ENCODE measurements around the gene ARID1A. TPM values are rescaled to one million over a fixed set of nuclear protein-coding genes. Genes with fewer than 3 reads are reported as not detected.

The ARID1A gene
- total RNA-seq, 4 donors from 2014 or later, result 43.4 to 72.0 (median 53.1) TPM

DNA sequence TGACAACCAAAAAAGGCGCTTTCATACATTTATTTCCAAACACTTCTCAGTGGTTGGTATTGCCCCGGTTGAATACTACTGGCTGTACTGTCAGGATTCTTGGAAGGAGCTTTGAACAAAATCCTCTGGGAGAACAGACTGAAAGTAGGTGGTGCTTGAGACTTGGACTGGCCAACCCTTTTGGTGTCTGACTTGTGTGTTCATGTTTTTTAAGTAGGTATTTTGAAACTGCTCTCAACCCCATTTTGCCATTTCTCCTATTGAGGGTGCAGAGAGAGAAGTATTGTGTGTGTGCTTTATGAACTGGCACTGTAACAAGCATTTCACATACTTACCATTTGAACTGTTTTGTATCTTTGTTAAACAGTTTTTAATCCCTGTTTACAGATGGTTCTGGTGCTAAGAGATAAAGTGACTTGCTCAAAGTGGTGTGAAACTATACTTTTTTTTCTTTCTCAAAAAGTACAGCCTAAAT lies 21.2 kb downstream of the ARID1A start:
- Histone ChIP-seq H3K4me1 (peaks cover 35 to 98% (median 68%) of the 10 kb centered on the region in 4 donors), H3K36me3 (no peaks in the 10 kb centered on the region), H3K27ac (peak overlapping the region in 1 of 4 donors; percentile 7), H3K9me3 (no peaks in the 10 kb centered on the region), H3K4me3 (no peak overlapping the region), H3K27me3 (no peaks in the 10 kb centered on the region)
- TF ChIP-seq EP300 (IDR thresholded peaks at IDR 0.05; ENCODE audit: low read depth), result no peak
- TF ChIP-seq, protein P1, sequence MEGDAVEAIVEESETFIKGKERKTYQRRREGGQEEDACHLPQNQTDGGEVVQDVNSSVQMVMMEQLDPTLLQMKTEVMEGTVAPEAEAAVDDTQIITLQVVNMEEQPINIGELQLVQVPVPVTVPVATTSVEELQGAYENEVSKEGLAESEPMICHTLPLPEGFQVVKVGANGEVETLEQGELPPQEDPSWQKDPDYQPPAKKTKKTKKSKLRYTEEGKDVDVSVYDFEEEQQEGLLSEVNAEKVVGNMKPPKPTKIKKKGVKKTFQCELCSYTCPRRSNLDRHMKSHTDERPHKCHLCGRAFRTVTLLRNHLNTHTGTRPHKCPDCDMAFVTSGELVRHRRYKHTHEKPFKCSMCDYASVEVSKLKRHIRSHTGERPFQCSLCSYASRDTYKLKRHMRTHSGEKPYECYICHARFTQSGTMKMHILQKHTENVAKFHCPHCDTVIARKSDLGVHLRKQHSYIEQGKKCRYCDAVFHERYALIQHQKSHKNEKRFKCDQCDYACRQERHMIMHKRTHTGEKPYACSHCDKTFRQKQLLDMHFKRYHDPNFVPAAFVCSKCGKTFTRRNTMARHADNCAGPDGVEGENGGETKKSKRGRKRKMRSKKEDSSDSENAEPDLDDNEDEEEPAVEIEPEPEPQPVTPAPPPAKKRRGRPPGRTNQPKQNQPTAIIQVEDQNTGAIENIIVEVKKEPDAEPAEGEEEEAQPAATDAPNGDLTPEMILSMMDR (IDR thresholded peaks at IDR 0.05), result no peak
- no peak for TF ChIP-seq POLR2AphosphoS5 (IDR thresholded peaks at IDR 0.05)
- no peak for TF ChIP-seq POLR2A (IDR thresholded peaks at IDR 0.05)
- in situ Hi-C loops (cut with MboI; ENCODE audit: low pct_ligation_motif_present in 1 of 4, low pct_unique_long_range_greater_than_20kb in 1 of 4, low sequenced_read_pairs in 3 of 4) (no loop called here), intact Hi-C loops (cut with DNase I; ENCODE audit: low total_unique reads) (no loop called here)
- no peak for DNase-seq
- WGBS, 2 donors (ENCODE audit: low coverage in 1 of 2), result 32 to 41% methylated on average over 2 of the region's 2 CpGs

GRCh38 chr1:26719205-26719604 lies 23.4 kb downstream of the ARID1A start:
- H3K27me3 ChIP-seq, result no peaks in the 10 kb centered on the region
- H3K36me3 ChIP-seq, result no peaks in the 10 kb centered on the region
- WGBS, 2 donors (ENCODE audit: low coverage in 1 of 2), result 51 to 59% methylated on average over 2 to 3 of the region's 3 CpGs
- DNase-seq, result no peak
- peaks cover 46 to 98% (median 73%) of the 10 kb centered on the region in 4 donors for H3K4me1 ChIP-seq
- no peak overlapping the region for H3K4me3 ChIP-seq
- TF ChIP-seq POLR2AphosphoS5 (IDR thresholded peaks at IDR 0.05), result no peak
- TF ChIP-seq, protein P1 (IDR thresholded peaks at IDR 0.05), result no peak
- TF ChIP-seq POLR2A (IDR thresholded peaks at IDR 0.05), result no peak
- no peak for TF ChIP-seq EP300 (IDR thresholded peaks at IDR 0.05; ENCODE audit: low read depth)
- in situ Hi-C loops (cut with MboI; ENCODE audit: low pct_ligation_motif_present in 1 of 4, low pct_unique_long_range_greater_than_20kb in 1 of 4, low sequenced_read_pairs in 3 of 4), result no loop called here
- H3K9me3 ChIP-seq, result no peaks in the 10 kb centered on the region
- peak overlapping the region in 1 of 4 donors; percentile 9 for H3K27ac ChIP-seq
- intact Hi-C loops (cut with DNase I; ENCODE audit: low total_unique reads), result no loop called here

DNA sequence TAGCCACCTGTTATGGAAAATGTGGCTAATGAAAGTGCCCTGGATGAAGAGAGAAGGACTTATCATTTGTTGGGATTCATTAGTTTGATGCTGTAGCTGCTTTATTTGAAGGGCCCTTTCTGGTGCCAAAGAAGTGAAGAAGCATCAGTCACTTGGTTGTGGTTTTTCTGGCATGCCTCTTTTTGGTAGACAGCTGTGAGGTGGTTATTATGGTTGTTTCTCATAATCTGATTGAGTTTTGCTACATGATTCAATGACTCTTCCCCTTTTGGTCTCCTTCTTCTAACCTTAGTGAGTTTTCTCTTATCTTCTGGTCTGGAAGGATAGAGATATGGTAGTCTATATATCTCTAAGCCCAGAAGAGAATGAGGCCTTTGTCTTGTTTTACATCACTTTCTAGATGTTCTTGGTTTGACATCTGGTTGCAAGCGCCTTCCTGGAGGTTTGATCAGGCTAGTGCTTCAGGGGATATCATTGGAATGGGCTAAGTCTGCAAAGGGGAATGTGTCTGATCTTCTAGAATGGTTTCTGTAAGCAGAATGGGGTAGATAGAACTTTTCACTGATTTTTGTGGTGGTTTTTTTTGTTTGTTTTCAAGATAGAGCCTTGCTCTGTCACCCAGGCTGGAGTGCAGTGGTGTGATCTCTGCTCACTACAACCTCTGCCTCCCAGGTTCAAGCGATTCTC lies 26.0 kb downstream of the ARID1A start:
- TF ChIP-seq, protein P1 (IDR thresholded peaks at IDR 0.05), result no peak
- TF ChIP-seq POLR2A (IDR thresholded peaks at IDR 0.05), result no peak
- TF ChIP-seq EP300 (IDR thresholded peaks at IDR 0.05; ENCODE audit: low read depth), result no peak
- TF ChIP-seq POLR2AphosphoS5 (IDR thresholded peaks at IDR 0.05), result no peak
- no peaks in the 10 kb centered on the region for H3K9me3 ChIP-seq
- DNase-seq, result no peak
- no peak overlapping the region for H3K4me3 ChIP-seq
- intact Hi-C loops (cut with DNase I; ENCODE audit: low total_unique reads) (loop anchor here (10.0 kb wide), 1 partner anchor 143 kb away; the partner anchor contains the start of gene SFN), in situ Hi-C loops (cut with MboI; ENCODE audit: low pct_ligation_motif_present in 1 of 4, low pct_unique_long_range_greater_than_20kb in 1 of 4, low sequenced_read_pairs in 3 of 4) (no loop called here)
- H3K27ac ChIP-seq, result peak overlapping the region in 1 of 4 donors; percentile 70
- H3K27me3 ChIP-seq, result no peaks in the 10 kb centered on the region
- peaks cover 48 to 98% (median 71%) of the 10 kb centered on the region in 4 donors for H3K4me1 ChIP-seq
- 100% methylated on average over 2 of the region's 2 CpGs; no CpG with 5 or more reads in 1 of the 2 donors for WGBS, 2 donors (ENCODE audit: low coverage in 1 of 2)
- no peaks in the 10 kb centered on the region for H3K36me3 ChIP-seq

DNA sequence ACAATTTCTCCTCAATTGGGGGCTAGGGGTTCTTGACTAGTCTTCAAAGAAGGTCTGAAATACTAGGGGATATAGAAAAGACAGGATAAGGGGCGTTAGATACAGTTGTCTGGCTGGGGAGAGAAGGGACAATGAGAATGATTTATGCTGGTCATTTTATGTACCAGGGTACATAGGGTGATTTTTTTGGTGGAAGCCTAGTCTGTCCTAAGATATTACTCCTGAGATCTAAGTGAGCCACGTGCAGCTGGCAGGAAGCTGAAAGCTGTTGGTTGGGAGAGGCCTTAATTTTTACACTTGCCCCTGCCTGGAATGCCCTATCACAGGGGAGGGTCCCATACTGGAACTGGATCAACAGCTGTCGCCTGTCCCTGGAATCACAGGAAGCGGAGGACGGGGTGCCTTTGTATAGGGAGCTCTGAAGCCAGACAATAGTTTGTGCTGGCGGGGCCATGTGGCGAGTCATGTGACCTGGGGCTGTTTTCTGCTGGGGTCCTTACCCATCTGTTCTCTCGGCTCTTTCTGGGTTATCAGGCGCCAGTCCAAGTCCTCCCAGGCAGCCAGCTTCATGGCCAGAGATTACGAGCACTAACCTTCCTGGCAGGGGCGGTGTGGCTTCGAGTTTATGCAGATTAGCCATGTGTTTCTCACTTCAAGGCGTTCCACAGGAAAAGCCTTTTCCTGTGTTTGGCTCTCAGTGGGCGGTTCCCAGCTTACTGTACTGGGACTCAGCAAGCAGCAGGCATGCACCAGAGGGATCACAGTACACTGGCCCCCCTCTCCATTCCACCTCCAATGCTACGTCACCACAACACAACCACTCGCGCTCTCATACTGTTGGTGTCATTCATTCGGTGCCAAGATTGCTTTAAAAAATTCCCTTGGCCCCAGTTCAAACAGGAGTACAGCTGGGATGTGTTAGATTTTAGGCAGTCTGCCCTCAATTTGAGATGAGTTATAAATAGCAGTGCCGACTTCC lies 27.5 kb downstream of the ARID1A start:
- in situ Hi-C loops (cut with MboI; ENCODE audit: low pct_ligation_motif_present in 1 of 4, low pct_unique_long_range_greater_than_20kb in 1 of 4, low sequenced_read_pairs in 3 of 4) (no loop called here), intact Hi-C loops (cut with DNase I; ENCODE audit: low total_unique reads) (loop anchor here (10.0 kb wide), 1 partner anchor 141 kb away; the partner anchor contains the start of gene SFN)
- H3K27me3 ChIP-seq, result no peaks in the 10 kb centered on the region
- H3K4me1 ChIP-seq, result peaks cover 46 to 97% (median 66%) of the 10 kb centered on the region in 4 donors
- H3K4me3 ChIP-seq, result no peak overlapping the region
- 9 to 22% methylated on average over 2 to 19 of the region's 19 CpGs for WGBS, 2 donors (ENCODE audit: low coverage in 1 of 2)
- H3K27ac ChIP-seq, result peak overlapping the region; percentile 68 to 84 (median 73)
- no peaks in the 10 kb centered on the region for H3K36me3 ChIP-seq
- TF ChIP-seq EP300 (IDR thresholded peaks at IDR 0.05; ENCODE audit: low read depth), result peak; percentile 36
- peak; percentile 75 to 89 (median 78) for TF ChIP-seq POLR2AphosphoS5 (IDR thresholded peaks at IDR 0.05)
- TF ChIP-seq, protein P1 (IDR thresholded peaks at IDR 0.05), result no peak
- peak; percentile 14 for TF ChIP-seq POLR2A (IDR thresholded peaks at IDR 0.05)
- peak; percentile 84 for DNase-seq
- no peaks in the 10 kb centered on the region for H3K9me3 ChIP-seq
